HG02852 (cell line): Measurements from ENCODE around the gene ZSWIM1.
"Not testable (repeated sequence)": the region's sequence is repeated elsewhere in the genome, so short reads cannot be mapped to it uniquely, and the experiment has no call there.

Experiments
- ATAC-seq: cut with Tn5 transposase; IDR thresholded peaks from one replicate; pipeline ENCODE4 v1.9.1; 2021; ENCODE audit warnings: mild to moderate bottlenecking, moderate library complexity; ENCODE audit not compliant: unreplicated experiment

Gene ZSWIM1

GRCh38 chr20:45887346-45887715 is 6.3 kb downstream of the ZSWIM1 start, which contains the start of gene SPATA25:
SPATA25 (minus strand) TSS chr20:45887622; CDS start chr20:45887590, 32 bp downstream.
- no peak for ATAC-seq

- no peak for ATAC-seq
Measured at GRCh38 chr20:45888681-45889080, 7.7 kb downstream of the ZSWIM1 start.

- ATAC-seq: peak; percentile 27
Measured at GRCh38 chr20:45890077-45890984, 9.3 kb downstream of the ZSWIM1 start.

- ATAC-seq: peak; percentile 81
Measured at GRCh38 chr20:45890985-45891983, 10.3 kb downstream of the ZSWIM1 start, which contains the start of the genes CTSA and NEURL2. CTSA (plus strand) TSS chr20:45891335; CDS start chr20:45891569, 234 bp downstream. NEURL2 (minus strand) TSS chr20:45891208; CDS start chr20:45890991, 217 bp downstream.

GRCh38 chr20:45892049-45892825 is 11.2 kb downstream of the ZSWIM1 start:
- no peak for ATAC-seq

GRCh38 chr20:45892828-45893500 is 11.9 kb downstream of the ZSWIM1 start:
- no peak for ATAC-seq

GRCh38 chr20:45893831-45894230 is 12.8 kb downstream of the ZSWIM1 start:
- no peak for ATAC-seq

- ATAC-seq: no peak
Measured at GRCh38 chr20:45894797-45895196, 13.8 kb downstream of the ZSWIM1 start.

- no peak for ATAC-seq
Measured at GRCh38 chr20:45896641-45897161, 15.7 kb downstream of the ZSWIM1 start.

GRCh38 chr20:45897289-45897688 is 16.3 kb downstream of the ZSWIM1 start:
- ATAC-seq: no peak

GRCh38 chr20:45897692-45898091 is 16.7 kb downstream of the ZSWIM1 start:
- no peak for ATAC-seq

- no peak for ATAC-seq
Measured at GRCh38 chr20:45898285-45898684, 17.3 kb downstream of the ZSWIM1 start.

GRCh38 chr20:45899046-45899835 is 18.2 kb downstream of the ZSWIM1 start:
- ATAC-seq: no peak

- not testable (repeated sequence) for ATAC-seq
Measured at GRCh38 chr20:45901332-45901731, 20.3 kb downstream of the ZSWIM1 start.

GRCh38 chr20:45902199-45902701 is 21.2 kb downstream of the ZSWIM1 start:
- no peak for ATAC-seq

GRCh38 chr20:45904583-45905504 is 23.8 kb downstream of the ZSWIM1 start:
- no peak for ATAC-seq

GRCh38 chr20:45905505-45906079 is 24.6 kb downstream of the ZSWIM1 start:
- ATAC-seq: no peak
